Occipital lobe (tissue), 2 donors: ENCODE results near the gene KRTAP4-11. TPM values are rescaled to one million over a fixed set of nuclear protein-coding genes. Genes with fewer than 3 reads are reported as not detected.
"Not testable (repeated sequence)": the region's sequence is repeated elsewhere in the genome, so short reads cannot be mapped to it uniquely, and the experiment has no call there.

Experiments
- DNase-seq: peaks from one replicate; lab custom pipeline; 2025; lab: John Stamatoyannopoulos, UW
- total RNA-seq: library from RNA; depleted of rRNA; stranded (reverse); fragments of >200 nt; gene quantifications from one replicate; pipeline ENCODE4 v1.2.3, GENCODE V29; 2014

Gene KRTAP4-11
- total RNA-seq, 1 donor from 2014 or later, result not detected

DNA sequence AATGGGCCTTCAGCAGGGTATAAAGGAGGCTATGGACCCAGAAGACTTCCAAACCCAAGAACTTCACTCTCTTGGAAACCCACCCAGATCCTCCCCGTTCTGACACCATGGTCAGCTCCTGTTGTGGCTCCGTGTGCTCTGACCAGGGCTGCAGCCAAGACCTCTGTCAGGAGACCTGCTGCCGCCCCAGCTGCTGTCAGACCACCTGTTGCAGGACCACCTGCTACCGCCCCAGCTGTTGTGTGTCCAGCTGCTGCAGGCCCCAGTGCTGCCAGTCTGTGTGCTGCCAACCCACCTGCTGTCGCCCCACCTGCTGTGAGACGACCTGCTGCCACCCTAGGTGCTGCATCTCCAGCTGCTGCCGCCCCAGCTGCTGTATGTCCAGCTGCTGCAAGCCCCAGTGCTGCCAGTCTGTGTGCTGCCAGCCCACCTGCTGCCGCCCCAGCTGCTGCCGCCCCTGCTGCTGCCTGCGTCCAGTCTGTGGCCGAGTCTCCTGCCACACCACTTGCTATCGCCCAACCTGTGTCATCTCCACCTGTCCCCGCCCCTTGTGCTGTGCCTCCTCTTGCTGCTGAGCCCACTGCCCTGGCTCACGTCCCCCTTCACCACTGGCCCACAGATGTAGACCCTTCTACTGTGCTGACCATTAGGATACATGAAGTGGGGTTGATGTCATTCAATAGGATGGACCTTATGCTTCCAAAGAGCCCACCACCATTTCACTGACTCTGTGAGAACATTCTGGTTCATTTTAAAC is 33.9 kb downstream of the KRTAP4-11 start, which contains the start of gene KRTAP4-7:
Gene KRTAP4-7, plus strand, starts transcription at position 51 of the 757 bp plus-strand sequence. Its CDS starts 57 bp downstream, at position 108.
- not testable (repeated sequence) for DNase-seq

- not testable (repeated sequence) for DNase-seq
These were observed 34.7 kb downstream of the KRTAP4-11 start for GRCh38 chr17:41083427-41083826.

- no peak for DNase-seq
These were observed 35.5 kb downstream of the KRTAP4-11 start for GRCh38 chr17:41082626-41083025.

GRCh38 chr17:41076788-41077187 is 41.4 kb downstream of the KRTAP4-11 start:
- no peak for DNase-seq

DNA sequence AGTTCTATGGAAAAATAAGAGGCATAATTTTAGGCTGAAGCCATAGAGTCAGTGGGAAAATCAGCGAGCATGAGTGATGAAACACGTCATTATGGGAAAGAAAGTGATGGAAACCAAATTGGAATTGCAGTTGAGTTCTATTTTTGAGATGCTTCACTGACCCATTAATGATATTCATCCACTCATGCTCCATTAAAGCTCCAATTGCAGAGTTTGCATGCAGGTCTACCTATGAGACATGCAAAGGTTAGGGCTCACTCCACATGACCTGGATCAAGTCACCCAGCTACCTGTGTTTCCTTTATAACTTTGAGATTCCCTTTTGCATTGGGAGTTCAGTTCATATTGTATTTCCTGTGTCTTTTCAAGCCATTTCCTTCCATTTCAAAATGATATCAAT is 44.5 kb downstream of the KRTAP4-11 start:
- DNase-seq, result no peak

- DNase-seq, result no peak
These were observed 46.4 kb downstream of the KRTAP4-11 start for GRCh38 chr17:41071606-41072360.

DNA sequence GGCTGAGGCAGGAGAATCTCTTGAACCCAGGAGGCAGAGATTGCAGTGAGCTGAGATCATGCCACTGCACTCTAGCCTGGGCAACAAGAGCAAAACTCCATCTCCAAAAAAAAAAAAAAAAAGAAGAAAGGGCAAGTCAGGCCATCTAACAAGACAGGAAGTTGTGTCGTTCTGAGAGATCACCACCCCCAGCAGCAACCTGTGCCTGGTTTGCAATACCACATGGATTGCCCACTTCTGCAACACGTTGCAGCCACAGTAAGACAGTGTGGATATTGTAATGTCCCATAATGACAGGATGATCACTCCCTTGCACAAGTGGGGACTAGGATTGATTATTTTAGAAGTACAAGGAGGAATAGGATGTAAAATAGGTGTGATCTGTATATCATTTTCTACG is 49.1 kb downstream of the KRTAP4-11 start:
- DNase-seq, result no peak

- DNase-seq, result no peak
These were observed 50.9 kb downstream of the KRTAP4-11 start for GRCh38 chr17:41067281-41067680.

Other genes starting within 250 kb of the KRTAP4-11 start
- not detected for gene KRT20, start 233.1 kb downstream of the KRTAP4-11 start, total RNA-seq
- 0.16 TPM for gene KRT23, start 180.7 kb downstream of the KRTAP4-11 start, total RNA-seq
- not detected for gene KRT39, start 151.4 kb downstream of the KRTAP4-11 start, total RNA-seq
- not detected for gene KRT40, start 134.0 kb downstream of the KRTAP4-11 start, total RNA-seq
- not detected for gene KRTAP3-3, start 124.2 kb downstream of the KRTAP4-11 start, total RNA-seq
- gene KRTAP3-2, start 118.5 kb downstream of the KRTAP4-11 start, total RNA-seq, result not detected
- not detected for gene KRTAP3-1, start 109.2 kb downstream of the KRTAP4-11 start, total RNA-seq
- gene KRTAP1-5, start 91.2 kb downstream of the KRTAP4-11 start, total RNA-seq, result not detected
- gene KRTAP1-4, start 88.2 kb downstream of the KRTAP4-11 start, total RNA-seq, result not detected
- gene KRTAP1-3, start 83.5 kb downstream of the KRTAP4-11 start, total RNA-seq, result not detected
- gene KRTAP1-1, start 76.9 kb downstream of the KRTAP4-11 start, total RNA-seq, result not detected
- gene KRTAP2-1, start 71.1 kb downstream of the KRTAP4-11 start, total RNA-seq, result not detected
- not detected for gene KRTAP2-2, start 63.1 kb downstream of the KRTAP4-11 start, total RNA-seq
- gene KRTAP2-3, start 58.3 kb downstream of the KRTAP4-11 start, total RNA-seq, result not detected
- gene KRTAP2-4, start 52.5 kb downstream of the KRTAP4-11 start, total RNA-seq, result not detected
- not detected for gene KRTAP4-7, start 34.2 kb downstream of the KRTAP4-11 start, total RNA-seq
- gene KRTAP4-8, start 20.2 kb downstream of the KRTAP4-11 start, total RNA-seq, result not detected
- not detected for gene KRTAP4-16, start 16.2 kb downstream of the KRTAP4-11 start, total RNA-seq
- gene KRTAP4-9, start 13.0 kb downstream of the KRTAP4-11 start, total RNA-seq, result not detected
- not detected for gene KRTAP4-12, start 5.8 kb upstream of the KRTAP4-11 start, total RNA-seq
- gene KRTAP4-6, start 22.2 kb upstream of the KRTAP4-11 start, total RNA-seq, result not detected
- not detected for gene KRTAP4-5, start 31.5 kb upstream of the KRTAP4-11 start, total RNA-seq
- gene KRTAP4-4, start 42.4 kb upstream of the KRTAP4-11 start, total RNA-seq, result not detected
- gene KRTAP4-3, start 49.8 kb upstream of the KRTAP4-11 start, total RNA-seq, result not detected
- gene KRTAP4-2, start 59.8 kb upstream of the KRTAP4-11 start, total RNA-seq, result not detected
- not detected for gene KRTAP4-1, start 66.5 kb upstream of the KRTAP4-11 start, total RNA-seq
- gene KRTAP9-1, start 71.5 kb upstream of the KRTAP4-11 start, total RNA-seq, result not detected
- not detected for gene KRTAP9-2, start 108.3 kb upstream of the KRTAP4-11 start, total RNA-seq
- gene KRTAP9-3, start 114.1 kb upstream of the KRTAP4-11 start, total RNA-seq, result not detected
- gene KRTAP9-8, start 119.6 kb upstream of the KRTAP4-11 start, total RNA-seq, result not detected
- gene KRTAP9-4, start 131.3 kb upstream of the KRTAP4-11 start, total RNA-seq, result not detected
- not detected for gene KRTAP9-9, start 137.0 kb upstream of the KRTAP4-11 start, total RNA-seq
- not detected for gene KRTAP9-6, start 147.0 kb upstream of the KRTAP4-11 start, total RNA-seq
- not detected for gene KRTAP9-7, start 157.3 kb upstream of the KRTAP4-11 start, total RNA-seq
- gene KRTAP29-1, start 184.5 kb upstream of the KRTAP4-11 start, total RNA-seq, result not detected
- not detected for gene KRTAP16-1, start 190.9 kb upstream of the KRTAP4-11 start, total RNA-seq
- gene KRTAP17-1, start 197.3 kb upstream of the KRTAP4-11 start, total RNA-seq, result not detected
- not detected for gene KRT33A, start 232.5 kb upstream of the KRTAP4-11 start, total RNA-seq